ENCODE data around the gene ARL6IP6. TPM values are rescaled to one million over a fixed set of nuclear protein-coding genes. Genes with fewer than 3 reads are reported as not detected.

ARL6IP6 gene
- total and polyA plus RNA-seq, 10 of the 15 experiments (the other 5 are each of a cell fraction or from before 2014, with no cell fraction given): 15.8 to 87.3 (median 28.4) TPM

- TF ChIP-seq CUX1 (IDR thresholded peaks at IDR 0.05; ENCODE audit: insufficient replicate concordance, low read depth, low read length): peak; percentile 12
- TF ChIP-seq IKZF1 (conservative IDR thresholded peaks at IDR 0.05): peak; percentile 80
- 0 out of 2 replicates have a peak, but pooled peaks have one; percentile 43 for TF ChIP-seq ZNF207 (IDR thresholded peaks at IDR 0.05; ENCODE audit: borderline replicate concordance)
- TF ChIP-seq EZH2 (IDR thresholded peaks at IDR 0.05; ENCODE audit: borderline replicate concordance, control insufficient read depth, low read depth, low read length): no peak
- TF ChIP-seq SMAD5 (IDR thresholded peaks at IDR 0.05; ENCODE audit: low read depth): peak; percentile 59; the same call in 1 of the 2 replicates
- TF ChIP-seq RB1 (IDR thresholded peaks at IDR 0.05; ENCODE audit: borderline replicate concordance): no peak; the same call in 1 of the 2 replicates
- TF ChIP-seq, protein P1, sequence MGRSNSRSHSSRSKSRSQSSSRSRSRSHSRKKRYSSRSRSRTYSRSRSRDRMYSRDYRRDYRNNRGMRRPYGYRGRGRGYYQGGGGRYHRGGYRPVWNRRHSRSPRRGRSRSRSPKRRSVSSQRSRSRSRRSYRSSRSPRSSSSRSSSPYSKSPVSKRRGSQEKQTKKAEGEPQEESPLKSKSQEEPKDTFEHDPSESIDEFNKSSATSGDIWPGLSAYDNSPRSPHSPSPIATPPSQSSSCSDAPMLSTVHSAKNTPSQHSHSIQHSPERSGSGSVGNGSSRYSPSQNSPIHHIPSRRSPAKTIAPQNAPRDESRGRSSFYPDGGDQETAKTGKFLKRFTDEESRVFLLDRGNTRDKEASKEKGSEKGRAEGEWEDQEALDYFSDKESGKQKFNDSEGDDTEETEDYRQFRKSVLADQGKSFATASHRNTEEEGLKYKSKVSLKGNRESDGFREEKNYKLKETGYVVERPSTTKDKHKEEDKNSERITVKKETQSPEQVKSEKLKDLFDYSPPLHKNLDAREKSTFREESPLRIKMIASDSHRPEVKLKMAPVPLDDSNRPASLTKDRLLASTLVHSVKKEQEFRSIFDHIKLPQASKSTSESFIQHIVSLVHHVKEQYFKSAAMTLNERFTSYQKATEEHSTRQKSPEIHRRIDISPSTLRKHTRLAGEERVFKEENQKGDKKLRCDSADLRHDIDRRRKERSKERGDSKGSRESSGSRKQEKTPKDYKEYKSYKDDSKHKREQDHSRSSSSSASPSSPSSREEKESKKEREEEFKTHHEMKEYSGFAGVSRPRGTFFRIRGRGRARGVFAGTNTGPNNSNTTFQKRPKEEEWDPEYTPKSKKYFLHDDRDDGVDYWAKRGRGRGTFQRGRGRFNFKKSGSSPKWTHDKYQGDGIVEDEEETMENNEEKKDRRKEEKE (IDR thresholded peaks at IDR 0.05): no peak
- TF ChIP-seq TARDBP (IDR thresholded peaks at IDR 0.05; ENCODE audit: borderline replicate concordance): no peak; the same call in 1 of the 2 replicates
- no peak for TF ChIP-seq HDAC2 (IDR thresholded peaks at IDR 0.05)
- 0 out of 2 replicates have a peak, but pooled peaks have one; percentile 2 for TF ChIP-seq GATAD2B (conservative IDR thresholded peaks at IDR 0.05; ENCODE audit: low read depth)
- TF ChIP-seq MTA2 (IDR thresholded peaks at IDR 0.05; ENCODE audit: low read depth): peak; percentile 96
- TF ChIP-seq JUND (IDR thresholded peaks at IDR 0.05; ENCODE audit: low read depth, low read length): 0 out of 2 replicates have a peak, but pooled peaks have one; percentile 7
- TF ChIP-seq SMAD1 (IDR thresholded peaks at IDR 0.05; ENCODE audit: low read depth, partially characterized antibody): no peak
- peak; percentile 71 for TF ChIP-seq RELB (IDR thresholded peaks at IDR 0.05; ENCODE audit: low read depth)
- TF ChIP-seq ZNF24 (IDR thresholded peaks at IDR 0.05): no peak
- TF ChIP-seq, protein P2, sequence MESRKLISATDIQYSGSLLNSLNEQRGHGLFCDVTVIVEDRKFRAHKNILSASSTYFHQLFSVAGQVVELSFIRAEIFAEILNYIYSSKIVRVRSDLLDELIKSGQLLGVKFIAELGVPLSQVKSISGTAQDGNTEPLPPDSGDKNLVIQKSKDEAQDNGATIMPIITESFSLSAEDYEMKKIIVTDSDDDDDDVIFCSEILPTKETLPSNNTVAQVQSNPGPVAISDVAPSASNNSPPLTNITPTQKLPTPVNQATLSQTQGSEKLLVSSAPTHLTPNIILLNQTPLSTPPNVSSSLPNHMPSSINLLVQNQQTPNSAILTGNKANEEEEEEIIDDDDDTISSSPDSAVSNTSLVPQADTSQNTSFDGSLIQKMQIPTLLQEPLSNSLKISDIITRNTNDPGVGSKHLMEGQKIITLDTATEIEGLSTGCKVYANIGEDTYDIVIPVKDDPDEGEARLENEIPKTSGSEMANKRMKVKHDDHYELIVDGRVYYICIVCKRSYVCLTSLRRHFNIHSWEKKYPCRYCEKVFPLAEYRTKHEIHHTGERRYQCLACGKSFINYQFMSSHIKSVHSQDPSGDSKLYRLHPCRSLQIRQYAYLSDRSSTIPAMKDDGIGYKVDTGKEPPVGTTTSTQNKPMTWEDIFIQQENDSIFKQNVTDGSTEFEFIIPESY (IDR thresholded peaks at IDR 0.05): no peak
Measured at GRCh38 chr2:152717228-152718075, 968 bp upstream of the ARL6IP6 start, which contains the start of gene PRPF40A (continued).
